NK-92 (cell line): ENCODE results near the gene WDR31.
"Not testable (repeated sequence)": the region's sequence is repeated elsewhere in the genome, so short reads cannot be mapped to it uniquely, and the experiment has no call there.

ENCODE experiments used
- DNase-seq: peaks from one replicate; lab custom pipeline; 2025; ENCODE audit not compliant: unreplicated experiment; lab: John Stamatoyannopoulos, UW

WDR31 gene

DNA sequence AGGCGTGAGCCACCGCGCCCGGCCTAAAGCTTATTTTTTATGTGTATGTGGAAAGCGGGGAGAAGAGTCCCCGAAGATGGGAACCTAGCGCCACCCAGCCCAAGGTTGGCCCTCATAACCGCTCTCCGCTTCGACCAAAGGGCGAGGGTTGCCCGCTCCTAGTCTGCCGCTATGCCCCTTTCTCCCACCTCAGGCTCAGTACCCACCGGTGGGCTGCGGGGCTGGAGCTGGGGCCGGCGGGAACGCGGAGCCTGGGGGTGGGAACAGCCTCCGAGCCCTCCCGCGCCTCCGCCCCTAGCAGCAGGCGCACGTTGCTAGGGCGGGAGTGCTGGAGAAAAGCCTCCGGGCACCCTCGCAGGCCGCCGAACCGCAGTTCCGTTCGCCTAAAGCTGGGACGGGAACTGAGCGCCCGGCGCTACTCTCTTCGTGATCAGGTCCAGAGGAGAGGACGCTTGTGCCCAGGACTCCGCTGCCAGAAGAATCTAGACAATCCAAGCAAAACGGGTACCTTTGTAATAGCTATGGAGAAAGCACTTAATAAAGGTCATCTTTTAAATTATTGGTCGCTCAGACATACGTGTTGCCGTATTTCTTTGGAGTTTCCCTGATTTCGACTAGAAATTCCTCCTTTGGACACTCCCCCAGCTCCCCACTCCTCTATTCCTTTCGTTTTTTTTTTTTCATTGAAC is at the start of gene WDR31:
WDR31 (minus strand) TSS at position 265 of the 689 bp plus-strand sequence. CDS start 8,253 bp downstream, outside the sequence.
- DNase-seq = no peak

DNA sequence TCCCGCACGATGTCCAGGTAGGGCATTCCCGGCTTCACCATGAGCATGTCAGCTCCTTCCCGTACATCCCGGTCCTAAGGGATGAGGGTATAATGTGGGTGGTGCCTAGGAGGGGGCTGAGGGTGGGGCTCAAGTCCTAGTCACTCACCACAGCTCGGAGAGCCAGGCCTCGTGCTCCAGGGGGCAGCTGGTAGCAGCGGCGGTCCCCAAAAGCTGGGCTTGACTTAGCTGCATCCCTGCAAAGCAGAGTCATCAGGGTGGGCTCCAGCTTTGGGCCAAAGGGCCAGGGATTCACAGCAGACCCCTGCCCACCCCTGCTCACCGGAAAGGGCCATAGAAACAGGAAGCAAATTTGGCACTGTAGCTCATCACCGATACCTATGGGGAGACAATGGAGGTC is 49.4 kb upstream of the WDR31 start:
- DNase-seq = no peak

- DNase-seq = no peak
Observed at GRCh38 chr9:113388833-113389232, 48.8 kb upstream of the WDR31 start.

- no peak for DNase-seq
Observed at GRCh38 chr9:113387560-113388230, 47.6 kb upstream of the WDR31 start.

DNA sequence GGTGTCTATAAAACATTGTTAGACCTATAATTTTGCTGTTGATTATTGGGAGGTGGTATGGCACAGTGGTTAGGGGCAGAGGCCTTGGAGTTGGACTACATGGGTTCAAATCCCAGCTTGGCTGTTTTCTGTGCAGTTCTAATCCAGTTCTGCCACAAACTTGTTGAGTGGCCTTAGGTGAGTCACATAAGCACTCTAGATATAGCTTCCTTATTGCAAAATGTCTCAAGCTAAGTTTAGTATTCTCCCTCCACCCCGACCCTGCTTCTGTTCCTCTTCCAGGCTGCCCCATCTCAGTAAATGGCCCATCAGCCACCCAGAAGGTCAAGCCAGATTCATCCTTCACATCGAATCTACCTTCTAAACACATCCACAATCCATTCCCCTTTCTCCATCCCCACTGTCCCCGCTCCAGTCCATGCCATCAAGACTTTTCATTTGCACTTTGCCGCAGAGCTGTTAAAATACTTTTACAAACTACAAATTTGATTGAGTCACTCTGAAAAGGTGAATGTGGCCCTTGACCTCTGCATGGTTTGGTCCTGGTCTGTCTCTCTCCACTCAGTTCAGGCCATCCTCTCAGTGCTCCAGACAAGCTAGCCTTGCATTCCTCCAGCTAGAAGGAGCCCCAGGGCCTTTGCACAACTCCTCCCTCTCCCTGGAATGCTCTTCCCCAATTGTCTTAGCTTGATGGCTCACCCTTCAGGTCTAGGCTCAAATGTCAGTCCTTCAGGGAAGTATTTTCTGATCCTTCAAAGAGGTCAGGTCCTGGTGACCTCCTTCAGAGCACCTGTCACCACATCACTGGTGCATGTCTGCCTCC is 46.7 kb upstream of the WDR31 start:
- DNase-seq = no peak

- no peak for DNase-seq
Observed at GRCh38 chr9:113381909-113382411, 41.9 kb upstream of the WDR31 start.

GRCh38 chr9:113381441-113381840 is 41.4 kb upstream of the WDR31 start:
- DNase-seq = not testable (repeated sequence)

DNA sequence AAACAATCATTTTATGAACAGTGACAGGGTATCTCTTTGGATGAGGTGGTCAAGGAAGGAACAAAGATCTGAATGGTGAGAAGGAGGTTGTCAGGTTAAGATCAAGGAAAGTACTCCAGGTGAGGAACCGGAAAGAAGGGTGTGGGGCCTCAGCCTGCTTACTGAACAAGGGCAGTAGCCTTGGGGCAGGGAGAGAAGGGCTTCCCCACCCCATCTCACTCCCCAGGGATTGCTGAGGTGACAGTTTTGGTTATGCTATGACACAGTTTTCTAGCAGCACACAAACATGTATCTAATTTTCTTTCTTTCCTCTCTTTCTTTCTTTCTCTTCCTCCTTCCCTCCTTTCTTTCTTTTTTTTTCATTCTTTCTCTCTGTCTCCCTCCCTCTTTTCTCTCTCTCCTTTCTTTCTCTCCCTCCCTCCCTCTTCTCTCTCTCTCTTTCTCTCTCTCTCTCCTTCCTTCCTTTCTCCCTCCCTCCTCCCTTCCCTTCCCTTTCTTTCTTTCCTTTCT is 40.8 kb upstream of the WDR31 start:
- DNase-seq = no peak

DNA sequence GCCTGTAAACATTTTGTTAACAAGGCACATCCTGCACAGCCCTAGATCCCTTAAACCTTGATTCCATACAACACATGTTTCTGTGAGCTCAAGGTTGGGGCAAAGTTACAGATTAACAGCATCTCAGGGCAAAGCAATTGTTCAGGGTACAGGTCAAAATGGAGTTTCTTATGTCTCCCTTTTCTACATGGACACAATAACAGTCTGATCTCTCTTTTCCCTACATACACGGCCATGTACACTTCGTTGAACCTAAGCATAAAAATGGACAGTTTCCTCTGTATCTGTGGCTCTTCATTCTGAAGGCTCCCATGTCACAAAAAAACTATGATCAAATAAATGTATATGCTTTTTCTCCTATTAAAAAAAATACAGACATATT is 39.7 kb upstream of the WDR31 start:
- DNase-seq = not testable (repeated sequence)

GRCh38 chr9:113379094-113379828 is 39.2 kb upstream of the WDR31 start:
- DNase-seq = not testable (repeated sequence)

DNA sequence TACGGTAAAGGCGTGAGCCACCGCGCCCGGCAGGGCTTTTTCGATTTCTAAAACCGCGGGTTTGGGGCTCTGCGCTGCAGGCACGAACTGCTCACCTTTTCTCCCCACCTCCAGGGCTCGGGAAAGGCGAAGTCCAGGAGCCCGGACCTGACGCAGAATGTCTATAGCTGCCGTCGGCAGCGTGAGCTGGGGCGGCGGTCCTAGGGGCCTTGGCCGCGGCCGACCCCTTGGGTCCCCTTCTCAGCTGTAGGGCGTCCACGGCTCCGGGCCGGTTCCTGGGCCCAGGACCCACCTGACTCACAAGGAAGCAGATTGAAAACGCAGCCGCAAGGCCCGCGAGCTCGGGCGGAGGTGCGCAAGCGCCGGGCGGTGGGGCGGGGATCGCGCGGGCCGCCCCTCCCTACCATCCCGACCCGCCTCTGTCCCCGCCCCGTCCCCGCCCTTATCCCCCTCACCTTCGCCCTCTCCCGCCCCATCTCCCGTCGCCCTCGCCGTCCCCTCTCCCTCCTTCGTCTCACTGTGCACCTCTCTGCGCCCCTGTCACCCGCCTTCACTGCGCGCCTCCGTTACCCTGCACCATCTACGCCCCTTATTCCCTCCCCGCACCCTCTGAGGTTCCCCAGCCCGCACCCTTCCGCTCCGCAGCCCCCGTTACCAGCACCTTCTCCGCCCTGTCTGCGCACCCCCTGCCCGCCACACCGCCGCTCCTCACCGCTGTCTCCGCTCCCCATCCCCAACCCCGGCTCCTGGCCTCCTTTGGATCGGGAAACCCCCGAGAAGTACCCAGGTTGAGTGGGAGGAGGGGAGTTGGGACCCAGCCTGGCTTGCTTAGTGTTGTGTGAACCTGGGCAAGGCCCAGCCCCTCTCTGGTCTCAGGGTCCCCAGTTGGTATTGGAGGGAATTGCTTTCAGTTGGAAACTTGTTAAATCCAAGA is 36.8 kb upstream of the WDR31 start, which contains the start of gene HDHD3:
HDHD3 (minus strand) TSS at position 353 of the 934 bp plus-strand sequence. CDS start 2,632 bp downstream, outside the sequence.
- no peak for DNase-seq

- no peak for DNase-seq
Observed at GRCh38 chr9:113375057-113376023, 35.3 kb upstream of the WDR31 start.

DNA sequence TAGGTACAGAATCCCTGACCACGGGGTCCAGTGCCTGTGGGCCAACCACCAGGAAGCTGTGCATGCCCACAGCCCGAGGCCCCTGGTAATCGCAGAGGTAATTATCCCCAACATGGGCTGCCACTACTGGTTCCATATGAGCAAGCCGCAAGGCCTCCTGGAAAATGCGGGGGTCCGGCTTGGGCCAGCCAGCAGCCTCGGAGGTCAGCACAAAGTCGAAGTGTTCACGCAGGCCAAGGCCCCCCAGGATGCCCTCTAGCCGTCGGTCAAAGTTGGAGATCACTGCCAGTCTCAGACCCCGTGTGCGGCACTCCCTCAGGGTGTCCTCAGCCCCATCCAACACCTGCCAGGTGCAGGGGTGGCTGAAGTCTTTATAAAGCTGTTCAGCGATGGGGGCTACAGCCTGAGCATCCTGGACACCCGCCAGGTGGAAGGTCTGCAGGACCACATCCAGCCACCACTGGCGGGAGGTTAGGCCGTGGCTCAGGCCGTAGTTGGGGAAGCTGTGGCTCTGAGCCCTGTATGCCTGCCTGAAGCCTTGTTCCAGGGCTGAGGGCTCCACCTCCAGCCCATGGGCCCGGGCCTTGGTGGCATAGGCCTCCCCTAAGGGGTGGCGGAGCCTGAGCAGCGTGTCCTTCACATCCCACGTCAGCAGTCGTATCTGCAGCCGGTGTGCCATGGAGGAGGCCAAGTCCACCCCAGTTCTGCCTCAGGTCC is 33.8 kb upstream of the WDR31 start:
- DNase-seq = no peak

DNA sequence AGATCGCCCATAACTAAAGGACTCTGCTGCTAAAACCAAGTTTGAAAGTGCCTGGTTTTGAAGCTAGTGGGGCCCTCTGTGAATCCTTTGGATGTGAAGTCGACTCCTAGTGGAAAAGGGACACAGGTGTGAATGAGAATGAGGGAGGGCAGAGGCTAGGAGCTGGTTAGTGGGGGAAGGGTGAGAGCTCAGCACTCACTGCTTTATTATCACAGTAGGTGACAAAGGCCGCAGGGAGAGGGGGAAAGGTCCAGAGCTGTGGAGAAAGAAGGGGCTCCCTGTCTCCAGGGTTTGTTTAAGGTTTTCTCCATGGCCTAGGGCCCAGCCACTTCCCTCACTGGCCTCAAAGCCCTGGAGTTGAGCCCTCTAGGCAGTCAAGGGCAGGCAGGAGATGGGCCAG is 33.2 kb upstream of the WDR31 start:
- no peak for DNase-seq

DNA sequence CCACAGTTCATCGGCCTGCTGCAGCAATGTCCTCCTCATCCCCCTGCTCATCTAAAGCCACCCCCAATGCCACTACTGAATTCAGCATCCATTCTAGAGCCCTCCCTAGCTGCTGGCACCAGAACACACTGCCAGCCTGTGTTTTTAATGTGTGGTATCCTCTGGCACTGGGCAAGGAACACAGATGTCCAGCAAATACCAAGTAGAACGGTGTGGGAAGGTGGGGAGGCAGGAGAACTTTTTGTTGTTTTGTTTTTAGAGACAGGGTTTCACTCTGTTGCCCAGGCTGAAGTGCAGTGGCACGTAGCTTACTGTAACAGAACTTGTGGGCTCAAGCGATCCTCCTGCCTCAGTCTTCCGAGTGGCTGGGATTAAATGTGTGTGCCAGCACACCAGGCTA is 32.0 kb upstream of the WDR31 start:
- DNase-seq = no peak

DNA sequence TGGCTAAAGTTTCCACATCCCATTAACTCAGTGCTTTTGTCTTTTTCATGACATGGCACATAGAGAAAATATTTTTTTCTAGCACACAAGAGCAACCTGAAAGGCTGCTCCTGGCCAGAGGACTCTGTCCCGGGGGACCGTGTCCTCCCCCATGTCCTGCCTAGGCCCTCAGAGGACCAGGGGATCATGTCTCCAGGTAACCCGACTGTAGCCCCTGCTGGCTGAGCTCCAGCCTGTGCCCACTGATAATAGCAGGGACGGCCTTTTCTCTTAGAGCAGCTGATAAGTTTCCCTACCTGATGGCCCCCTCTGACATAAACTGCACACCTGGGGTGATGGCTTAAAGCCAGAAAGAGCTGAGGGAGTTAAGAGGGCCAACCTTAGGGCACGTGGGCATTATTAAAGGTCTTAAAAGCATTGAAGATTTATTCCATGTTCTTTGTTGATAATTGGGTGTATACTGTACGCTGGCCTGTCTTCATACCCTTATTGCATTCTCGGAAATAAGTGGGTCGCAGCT is 30.8 kb upstream of the WDR31 start:
- no peak for DNase-seq

- no peak for DNase-seq
Observed at GRCh38 chr9:113369855-113370140, 29.7 kb upstream of the WDR31 start.
